DND-41 (cell line): Measurements from ENCODE around the gene TRAPPC10.
A peak's percentile ranks its signal among the peaks of the same experiment; 100 is the strongest.

Experiments used
- ATAC-seq: fragments of 200-7000 bp; cut with Tn5 transposase; 3 replicates; pipeline ENCODE4 v1.9.1; 2021; ENCODE audit warnings: low read depth; ENCODE audit not compliant: insufficient read depth
- DNase-seq: peaks from one replicate; pipeline ENCODE4 v3.0.0-alpha.2; 2020
- H2AFZ ChIP-seq: 2 replicates; pipeline ENCODE4 v1.6.0; 2012; ENCODE audit warnings: low read depth, low read length
- H3K27ac ChIP-seq: 2 replicates; pipeline ENCODE4 v1.5.1; 2012; ENCODE audit warnings: low read length, inconsistent platforms
- H3K27me3 ChIP-seq: fragments of 200-600 bp; sonication (generic); 2 replicates; pipeline ENCODE4 v1.6.0; 2012; ENCODE audit warnings: low read length, mild to moderate bottlenecking, inconsistent platforms; ENCODE audit not compliant: insufficient read depth, poor library complexity
- H3K36me3 ChIP-seq: 2 replicates; pipeline ENCODE4 v1.5.1; 2012; ENCODE audit warnings: low read length, inconsistent platforms; ENCODE audit not compliant: insufficient read depth
- H3K4me1 ChIP-seq: 2 replicates; pipeline ENCODE4 v1.5.1; 2012; ENCODE audit warnings: mild to moderate bottlenecking, low read length; ENCODE audit not compliant: insufficient read depth
- H3K4me2 ChIP-seq: 2 replicates; pipeline ENCODE4 v1.6.0; 2012; ENCODE audit warnings: mild to moderate bottlenecking, moderate library complexity, low read length, inconsistent platforms; ENCODE audit not compliant: insufficient read depth
- H3K4me3 ChIP-seq, 2 experiments: fragments of 200-600 bp in 1 of 2; shearing (Covaris generic) in 1 of 2; 2 replicates each; pipeline ENCODE4 v1.5.1; 2012 to 2016; ENCODE audit warnings: inconsistent platforms in 2 of 2, low read length in 2 of 2, mild to moderate bottlenecking in 2 of 2, low read depth in 1 of 2, moderate library complexity in 1 of 2
- H3K79me2 ChIP-seq: 2 replicates; pipeline ENCODE4 v1.6.0; 2012; ENCODE audit warnings: low read length, inconsistent platforms; ENCODE audit not compliant: insufficient read depth
- H3K9ac ChIP-seq: 2 replicates; pipeline ENCODE4 v1.6.0; 2012; ENCODE audit warnings: low read depth, mild to moderate bottlenecking, inconsistent platforms, low read length, moderate library complexity
- H3K9me3 ChIP-seq: 2 replicates; pipeline ENCODE4 v1.5.1; 2012; ENCODE audit warnings: low read length, moderate library complexity, mild to moderate bottlenecking, inconsistent platforms; ENCODE audit not compliant: insufficient read depth, severe bottlenecking
- H4K20me1 ChIP-seq: 2 replicates; pipeline ENCODE4 v1.6.0; 2012; ENCODE audit warnings: low read length; ENCODE audit not compliant: insufficient read depth
- EZH2 ChIP-seq: IDR thresholded peaks from 3 replicates; pipeline ENCODE4 v1.6.1; 2012; ENCODE audit warnings: borderline replicate concordance, low read depth, mild to moderate bottlenecking, moderate library complexity, low read length, inconsistent platforms; ENCODE audit not compliant: severe bottlenecking
- TF ChIP-seq, protein P1 (sequence below): IDR thresholded peaks from 2 replicates; pipeline ENCODE4 v1.5.1; 2012; ENCODE audit warnings: borderline replicate concordance, low read length, moderate library complexity, mild to moderate bottlenecking; ENCODE audit not compliant: poor library complexity, severe bottlenecking; ENCODE audit errors: extremely low read depth

The TRAPPC10 gene

DNA sequence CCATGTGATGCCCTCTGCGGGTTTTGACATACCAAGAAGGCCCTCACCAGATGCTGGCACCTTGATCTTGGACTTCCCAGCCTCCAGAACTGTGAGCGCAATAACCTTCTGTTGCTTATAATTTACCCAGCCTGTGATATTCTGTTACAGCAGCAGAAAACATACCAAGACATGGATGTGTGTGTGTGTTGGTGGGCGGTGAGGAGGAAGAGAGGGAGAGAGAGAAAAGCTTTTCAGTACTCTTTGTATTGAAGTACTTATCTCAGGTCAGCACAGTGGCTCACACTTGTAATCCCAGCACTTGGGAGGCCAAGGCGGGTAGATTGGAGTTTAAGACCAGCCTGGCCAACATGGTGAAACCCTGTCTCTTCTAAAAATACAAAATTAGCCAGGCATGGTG is 23.1 kb downstream of the TRAPPC10 start:
- Histone ChIP-seq H3K4me3 (no peak overlapping the region), H4K20me1 (peaks cover 28% of the 10 kb centered on the region), H3K9ac (no peak overlapping the region), H3K27ac (no peak overlapping the region), H3K27me3 (no peaks in the 10 kb centered on the region), H3K36me3 (peaks cover 78% of the 10 kb centered on the region), H3K4me2 (no peak overlapping the region), H3K9me3 (no peaks in the 10 kb centered on the region), H3K79me2 (peaks cover 49% of the 10 kb centered on the region), H3K4me1 (no peaks in the 10 kb centered on the region), H2AFZ (no peak overlapping the region)
- DNase-seq (no peak), ATAC-seq (no peak)
- TF ChIP-seq, protein P1, sequence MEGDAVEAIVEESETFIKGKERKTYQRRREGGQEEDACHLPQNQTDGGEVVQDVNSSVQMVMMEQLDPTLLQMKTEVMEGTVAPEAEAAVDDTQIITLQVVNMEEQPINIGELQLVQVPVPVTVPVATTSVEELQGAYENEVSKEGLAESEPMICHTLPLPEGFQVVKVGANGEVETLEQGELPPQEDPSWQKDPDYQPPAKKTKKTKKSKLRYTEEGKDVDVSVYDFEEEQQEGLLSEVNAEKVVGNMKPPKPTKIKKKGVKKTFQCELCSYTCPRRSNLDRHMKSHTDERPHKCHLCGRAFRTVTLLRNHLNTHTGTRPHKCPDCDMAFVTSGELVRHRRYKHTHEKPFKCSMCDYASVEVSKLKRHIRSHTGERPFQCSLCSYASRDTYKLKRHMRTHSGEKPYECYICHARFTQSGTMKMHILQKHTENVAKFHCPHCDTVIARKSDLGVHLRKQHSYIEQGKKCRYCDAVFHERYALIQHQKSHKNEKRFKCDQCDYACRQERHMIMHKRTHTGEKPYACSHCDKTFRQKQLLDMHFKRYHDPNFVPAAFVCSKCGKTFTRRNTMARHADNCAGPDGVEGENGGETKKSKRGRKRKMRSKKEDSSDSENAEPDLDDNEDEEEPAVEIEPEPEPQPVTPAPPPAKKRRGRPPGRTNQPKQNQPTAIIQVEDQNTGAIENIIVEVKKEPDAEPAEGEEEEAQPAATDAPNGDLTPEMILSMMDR = no peak
- no peak for TF ChIP-seq EZH2

GRCh38 chr21:44038063-44038462 is 26.0 kb downstream of the TRAPPC10 start:
- Histone ChIP-seq H3K4me2 (no peak overlapping the region), H3K27me3 (no peaks in the 10 kb centered on the region), H3K4me3 (no peak overlapping the region), H3K79me2 (peaks cover 41% of the 10 kb centered on the region), H2AFZ (no peak overlapping the region), H3K9ac (no peak overlapping the region), H4K20me1 (peaks cover 14% of the 10 kb centered on the region; the same call in 1 of the 2 replicates), H3K27ac (no peak overlapping the region), H3K4me1 (no peaks in the 10 kb centered on the region), H3K9me3 (no peaks in the 10 kb centered on the region), H3K36me3 (peaks cover 70% of the 10 kb centered on the region)
- TF ChIP-seq, protein P1 = no peak
- TF ChIP-seq EZH2 = no peak
- ATAC-seq (no peak), DNase-seq (no peak)

GRCh38 chr21:44039828-44040227 is 27.7 kb downstream of the TRAPPC10 start:
- Histone ChIP-seq H3K9ac (no peak overlapping the region), H3K4me1 (no peaks in the 10 kb centered on the region), H3K4me2 (no peak overlapping the region), H3K27me3 (no peaks in the 10 kb centered on the region), H3K36me3 (peaks cover 61% of the 10 kb centered on the region), H3K9me3 (no peaks in the 10 kb centered on the region), H3K4me3 (no peak overlapping the region), H4K20me1 (peaks cover 14% of the 10 kb centered on the region; the same call in 1 of the 2 replicates), H3K79me2 (peaks cover 44% of the 10 kb centered on the region), H3K27ac (no peak overlapping the region), H2AFZ (no peak overlapping the region)
- ATAC-seq (no peak; the same call in 2 of the 3 replicates), DNase-seq (no peak)
- TF ChIP-seq, protein P1 = no peak
- no peak for TF ChIP-seq EZH2

- peaks cover 71% of the 10 kb centered on the region for H3K79me2 ChIP-seq
- H3K4me3 ChIP-seq = no peak overlapping the region
- H4K20me1 ChIP-seq = peaks cover 17% of the 10 kb centered on the region
- no peak overlapping the region for H3K4me2 ChIP-seq
- no peaks in the 10 kb centered on the region for H3K4me1 ChIP-seq
- no peak overlapping the region for H2AFZ ChIP-seq
- H3K36me3 ChIP-seq = peaks cover 52% of the 10 kb centered on the region
- TF ChIP-seq EZH2 = no peak
- TF ChIP-seq, protein P1 = no peak
- no peaks in the 10 kb centered on the region for H3K27me3 ChIP-seq
- ATAC-seq (peak; percentile 54), DNase-seq (peak; percentile 37)
- no peaks in the 10 kb centered on the region for H3K9me3 ChIP-seq
- H3K27ac ChIP-seq = peak overlapping the region; percentile 19; the same call in 1 of the 2 replicates
- no peak overlapping the region for H3K9ac ChIP-seq
Measured at GRCh38 chr21:44043613-44044012, 31.5 kb downstream of the TRAPPC10 start.
